Mucosa of rectum (tissue), 2 donors: Measurements from ENCODE around the gene IFT22.

Source experiments
- H3K27ac ChIP-seq, 2 donors: one replicate each; pipeline ENCODE4 v1.7.0; 2013; ENCODE audit warnings: inconsistent platforms in 2 of 2, low read depth in 2 of 2, low read length in 2 of 2
- H3K27me3 ChIP-seq, 2 donors: one replicate each; pipeline ENCODE4 v1.7.0; 2013; ENCODE audit warnings: low read length in 2 of 2; ENCODE audit not compliant: control insufficient read depth in 2 of 2, insufficient read depth in 2 of 2
- H3K36me3 ChIP-seq, 2 donors: one replicate each; pipeline ENCODE4 v1.7.0; 2013; ENCODE audit warnings: low read length in 2 of 2; ENCODE audit not compliant: control insufficient read depth in 2 of 2, insufficient read depth in 2 of 2
- H3K4me1 ChIP-seq, 2 donors: one replicate each; pipeline ENCODE4 v1.7.0; 2013; ENCODE audit warnings: low read length in 2 of 2, mild to moderate bottlenecking in 1 of 2; ENCODE audit not compliant: control insufficient read depth in 2 of 2, insufficient read depth in 2 of 2
- H3K4me3 ChIP-seq, 2 donors: one replicate each; pipeline ENCODE4 v1.7.0; 2013; ENCODE audit warnings: low read length in 2 of 2
- H3K9ac ChIP-seq, 2 donors: one replicate each; pipeline ENCODE4 v1.7.0; 2013; ENCODE audit warnings: low read length in 2 of 2, low read depth in 1 of 2, mild to moderate bottlenecking in 1 of 2
- H3K9me3 ChIP-seq, 2 donors: one replicate each; pipeline ENCODE4 v1.7.0; 2013; ENCODE audit warnings: low read length in 2 of 2; ENCODE audit not compliant: control insufficient read depth in 2 of 2
- donor health status: healthy.
- donor health status: Normal muscosa, but diverticular disease.

Gene IFT22

GRCh38 chr7:101315336-101315735 is 6.3 kb downstream of the IFT22 start:
- H3K36me3 ChIP-seq, result peaks cover 3 to 5% of the 10 kb centered on the region in 2 donors
- H3K4me1 ChIP-seq, result no peaks in the 10 kb centered on the region
- H3K27me3 ChIP-seq, result no peaks in the 10 kb centered on the region
- H3K27ac ChIP-seq, result no peak overlapping the region
- H3K4me3 ChIP-seq, result no peak overlapping the region
- H3K9me3 ChIP-seq, result peaks cover 0 to 2% of the 10 kb centered on the region in 2 donors
- no peak overlapping the region for H3K9ac ChIP-seq

- no peak overlapping the region for H3K27ac ChIP-seq
- peaks cover 1 to 2% of the 10 kb centered on the region in 2 donors for H3K27me3 ChIP-seq
- peak overlapping the region; percentile 54 to 65 for H3K4me3 ChIP-seq
- peaks cover 0 to 5% of the 10 kb centered on the region in 2 donors for H3K4me1 ChIP-seq
- peaks cover 0 to 2% of the 10 kb centered on the region in 2 donors for H3K9me3 ChIP-seq
- H3K9ac ChIP-seq, result peak overlapping the region in 1 of 2 donors; percentile 51
- no peaks in the 10 kb centered on the region for H3K36me3 ChIP-seq
These were observed 13.1 kb downstream of the IFT22 start for GRCh38 chr7:101308245-101309085.

GRCh38 chr7:101306307-101306706 is 15.3 kb downstream of the IFT22 start:
- H3K9me3 ChIP-seq, result peaks cover under 1 to 8% of the 10 kb centered on the region in 2 donors
- no peak overlapping the region for H3K4me3 ChIP-seq
- H3K4me1 ChIP-seq, result peaks cover 0 to 5% of the 10 kb centered on the region in 2 donors
- no peak overlapping the region for H3K9ac ChIP-seq
- no peaks in the 10 kb centered on the region for H3K36me3 ChIP-seq
- H3K27ac ChIP-seq, result no peak overlapping the region
- H3K27me3 ChIP-seq, result peaks cover 4 to 12% of the 10 kb centered on the region in 2 donors

GRCh38 chr7:101303102-101303701 is 18.4 kb downstream of the IFT22 start:
- no peak overlapping the region for H3K27ac ChIP-seq
- H3K36me3 ChIP-seq, result no peaks in the 10 kb centered on the region
- no peak overlapping the region for H3K9ac ChIP-seq
- H3K27me3 ChIP-seq, result peaks cover 25% of the 10 kb centered on the region in 2 donors
- no peak overlapping the region for H3K4me3 ChIP-seq
- H3K9me3 ChIP-seq, result peaks cover 2 to 11% of the 10 kb centered on the region in 2 donors
- peaks cover 0 to under 1% of the 10 kb centered on the region in 2 donors for H3K4me1 ChIP-seq

- H3K27me3 ChIP-seq, result peaks cover 25 to 27% of the 10 kb centered on the region in 2 donors
- no peaks in the 10 kb centered on the region for H3K36me3 ChIP-seq
- H3K4me1 ChIP-seq, result no peaks in the 10 kb centered on the region
- peaks cover 2 to 11% of the 10 kb centered on the region in 2 donors for H3K9me3 ChIP-seq
- no peak overlapping the region for H3K4me3 ChIP-seq
- no peak overlapping the region for H3K27ac ChIP-seq
- no peak overlapping the region for H3K9ac ChIP-seq
These were observed 18.9 kb downstream of the IFT22 start for GRCh38 chr7:101302641-101303101.

GRCh38 chr7:101300465-101301376 is 20.9 kb downstream of the IFT22 start:
- Histone ChIP-seq H3K4me1 (no peaks in the 10 kb centered on the region), H3K9ac (no peak overlapping the region), H3K4me3 (no peak overlapping the region), H3K36me3 (no peaks in the 10 kb centered on the region), H3K27ac (no peak overlapping the region), H3K27me3 (peaks cover 23 to 27% of the 10 kb centered on the region in 2 donors), H3K9me3 (peaks cover 2 to 11% of the 10 kb centered on the region in 2 donors)

GRCh38 chr7:101299511-101300464 is 21.8 kb downstream of the IFT22 start:
- Histone ChIP-seq H3K4me1 (no peaks in the 10 kb centered on the region), H3K27me3 (peaks cover 23 to 27% of the 10 kb centered on the region in 2 donors), H3K27ac (no peak overlapping the region), H3K9me3 (peaks cover 2 to 11% of the 10 kb centered on the region in 2 donors), H3K4me3 (no peak overlapping the region), H3K36me3 (no peaks in the 10 kb centered on the region), H3K9ac (no peak overlapping the region)

GRCh38 chr7:101294832-101295121 is 26.8 kb downstream of the IFT22 start:
- Histone ChIP-seq H3K27me3 (peaks cover 3 to 17% of the 10 kb centered on the region in 2 donors), H3K9ac (no peak overlapping the region), H3K27ac (no peak overlapping the region), H3K9me3 (no peaks in the 10 kb centered on the region), H3K4me1 (no peaks in the 10 kb centered on the region), H3K36me3 (no peaks in the 10 kb centered on the region), H3K4me3 (no peak overlapping the region)
